NCI-H2107 treated with DMSO at 0.1 percent for 48 hours (cell line): ENCODE data around the gene PKN3.

Experiments used
- DNase-seq: peaks from one replicate; lab custom pipeline; 2025; ENCODE audit not compliant: unreplicated experiment; lab: John Stamatoyannopoulos, UW

PKN3 gene

GRCh38 chr9:128735373-128735772 lies 33.1 kb downstream of the PKN3 start:
- no peak for DNase-seq

DNA sequence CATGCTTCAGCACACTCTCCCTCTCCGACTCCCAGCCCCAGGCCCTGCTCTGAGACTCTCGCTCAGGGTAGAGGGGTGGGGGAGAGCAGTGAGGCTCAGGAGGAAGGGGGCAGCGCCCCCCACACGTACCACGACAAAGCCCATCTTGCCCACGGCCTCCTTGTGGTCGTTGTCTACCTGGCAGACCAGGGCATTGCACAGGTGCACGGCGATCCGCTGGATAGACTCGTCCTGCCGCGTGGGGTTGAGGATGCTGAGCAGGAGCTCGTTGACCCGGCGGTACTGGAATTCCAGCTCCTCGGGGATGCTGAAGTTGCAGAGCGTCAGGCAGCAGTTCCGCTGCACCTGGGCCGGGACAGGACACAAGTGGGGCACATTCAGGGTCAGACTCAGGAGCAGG lies 40.1 kb downstream of the PKN3 start:
- no peak for DNase-seq

- DNase-seq: no peak
Observed at GRCh38 chr9:128743421-128743820, 41.1 kb downstream of the PKN3 start.

- DNase-seq: no peak
Observed at GRCh38 chr9:128747241-128747640, 44.9 kb downstream of the PKN3 start.

DNA sequence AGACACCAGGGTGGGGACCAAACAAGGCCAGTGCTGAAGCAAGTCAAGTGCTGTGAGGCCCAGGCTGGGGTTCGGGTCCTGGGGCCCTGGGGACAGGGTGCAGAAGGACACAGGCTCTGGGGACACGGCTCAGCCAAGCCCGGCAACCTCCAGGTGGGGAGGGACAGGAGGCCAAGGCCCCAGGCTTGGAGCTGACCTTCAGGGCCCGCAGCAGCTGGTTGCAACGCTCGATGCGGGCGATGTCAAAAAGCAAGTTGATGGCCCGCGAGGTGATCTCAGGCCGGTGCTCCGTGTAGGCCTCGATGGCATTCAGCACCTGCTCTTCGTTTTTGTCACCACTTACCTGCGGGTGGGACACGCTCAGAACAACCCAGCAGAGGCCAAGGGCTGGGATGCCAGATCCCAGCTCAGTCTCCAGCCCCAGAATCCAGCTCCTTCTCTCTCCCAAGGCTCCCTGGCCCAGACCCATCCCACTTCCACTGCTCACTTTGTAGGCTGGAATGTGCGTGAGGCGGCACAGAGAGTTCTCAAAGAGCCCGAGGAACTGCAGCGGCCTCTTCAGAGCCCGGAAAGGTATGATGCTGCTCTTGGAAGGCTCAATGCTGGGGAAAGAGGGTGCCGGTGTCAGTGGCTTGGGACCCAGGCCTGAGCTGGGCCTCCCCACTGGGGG lies 48.8 kb downstream of the PKN3 start:
- DNase-seq: no peak

DNA sequence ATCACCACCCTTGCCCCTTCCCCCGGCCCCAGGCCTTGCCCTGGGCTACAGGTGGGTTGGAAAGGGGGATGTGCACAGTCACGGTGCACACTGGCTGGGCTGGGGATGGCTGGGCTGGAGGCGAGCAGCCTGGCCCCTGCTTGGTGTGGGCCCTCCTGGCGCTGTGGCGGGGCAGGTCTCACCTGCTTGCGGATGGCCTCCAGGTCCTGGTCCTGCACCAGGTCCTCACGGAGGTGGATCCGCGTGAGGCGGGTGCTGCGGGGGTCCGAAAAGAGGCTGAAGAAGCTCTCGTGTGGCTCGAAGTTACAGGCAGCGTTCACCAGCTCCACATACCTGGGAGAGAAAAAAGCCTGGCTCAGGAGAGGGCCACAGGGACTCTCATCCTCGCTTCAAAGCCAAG lies 51.3 kb downstream of the PKN3 start:
- no peak for DNase-seq

GRCh38 chr9:128757602-128758001 lies 55.3 kb downstream of the PKN3 start:
- no peak for DNase-seq

GRCh38 chr9:128762671-128763449 lies 60.6 kb downstream of the PKN3 start:
- no peak for DNase-seq

DNA sequence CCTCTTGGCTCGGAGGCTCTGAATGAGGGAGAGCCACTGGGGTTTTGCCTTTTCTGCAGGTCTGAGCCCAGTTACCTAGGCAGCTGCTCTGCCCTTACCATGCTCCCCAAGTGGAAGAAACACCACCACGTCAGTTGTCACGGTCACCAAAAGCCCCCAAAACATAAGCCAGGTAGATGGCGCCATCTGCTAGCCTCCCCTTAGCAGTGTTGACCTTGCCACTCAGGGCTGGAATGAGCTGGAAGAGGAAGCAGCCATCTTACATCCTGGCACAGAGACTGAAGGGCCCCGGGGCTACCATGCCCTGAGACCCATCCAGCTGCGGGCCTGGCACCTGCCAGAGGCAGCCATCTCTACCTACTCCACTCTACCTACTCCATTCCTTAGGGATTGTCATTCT lies 62.1 kb downstream of the PKN3 start:
- no peak for DNase-seq

DNA sequence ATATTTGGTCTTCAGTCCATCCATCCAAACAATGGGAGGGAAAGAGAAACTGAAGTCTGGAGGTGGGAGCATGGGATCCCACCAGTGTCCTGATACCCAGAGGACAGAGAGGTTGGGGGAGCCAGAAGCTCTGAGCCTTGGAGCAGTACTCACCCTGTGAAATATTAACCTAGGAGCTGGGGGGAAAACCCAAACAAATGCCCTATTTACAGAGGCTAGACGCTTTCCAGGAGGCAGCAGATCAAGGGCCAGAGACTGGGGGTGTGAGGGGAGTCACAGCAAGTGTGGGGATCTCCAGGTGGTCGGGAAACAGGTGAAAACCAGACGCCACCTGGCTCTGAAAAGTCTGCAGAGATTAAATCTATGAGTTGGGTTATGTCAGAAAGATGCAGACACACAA lies 63.2 kb downstream of the PKN3 start:
- no peak for DNase-seq

- DNase-seq: no peak
Observed at GRCh38 chr9:128768606-128769005, 66.3 kb downstream of the PKN3 start.
